GM23338 (cell line): ENCODE data around the gene TACC3. TPM values are rescaled to one million over a fixed set of nuclear protein-coding genes. Genes with fewer than 3 reads are reported as not detected.

Source experiments
- ATAC-seq: fragments of 200-7000 bp; cut with Tn5 transposase; 3 replicates; pipeline ENCODE4 v1.9.1; 2020
- DNase-seq: peaks from one replicate; pipeline ENCODE4 v3.0.0-alpha.2; 2015; ENCODE audit warnings: low spot score
- H2AFZ ChIP-seq: fragments of 200-600 bp; sonication (generic); 2 replicates; pipeline ENCODE4 v1.8.0; 2016; ENCODE audit warnings: antibody characterized with exemption, mild to moderate bottlenecking, moderate library complexity
- H3F3A ChIP-seq: fragments of 200-600 bp; sonication (generic); replicated peaks from 2 replicates; pipeline ENCODE4 v1.8.0; 2017; ENCODE audit warnings: antibody characterized with exemption, mixed run types, low read depth
- H3K27ac ChIP-seq: fragments of 200-600 bp; sonication (generic); 2 replicates; pipeline ENCODE4 v1.6.1; 2016; ENCODE audit warnings: low read depth
- H3K27me3 ChIP-seq: fragments of 200-600 bp; sonication (generic); 2 replicates; pipeline ENCODE4 v1.8.0; 2016; ENCODE audit warnings: mild to moderate bottlenecking, mixed run types, moderate library complexity; ENCODE audit not compliant: insufficient read depth
- H3K36me3 ChIP-seq: fragments of 200-600 bp; sonication (generic); 2 replicates; pipeline ENCODE4 v1.8.0; 2016; ENCODE audit warnings: mild to moderate bottlenecking; ENCODE audit not compliant: insufficient read depth
- H3K4me1 ChIP-seq: fragments of 200-600 bp; sonication (generic); 2 replicates; pipeline ENCODE4 v1.8.0; 2016; ENCODE audit warnings: mild to moderate bottlenecking, moderate library complexity; ENCODE audit not compliant: insufficient read depth
- H3K4me2 ChIP-seq: fragments of 200-600 bp; sonication (generic); 2 replicates; pipeline ENCODE4 v1.7.1; 2017; ENCODE audit warnings: mixed run types
- H3K4me3 ChIP-seq: fragments of 200-600 bp; sonication (generic); 2 replicates; pipeline ENCODE4 v1.6.1; 2016; ENCODE audit warnings: mixed run types
- H3K79me2 ChIP-seq: fragments of 200-600 bp; sonication (generic); replicated peaks from 2 replicates; pipeline ENCODE4 v1.8.0; 2017; ENCODE audit warnings: mild to moderate bottlenecking; ENCODE audit not compliant: insufficient read depth
- H3K9me2 ChIP-seq: fragments of 200-600 bp; sonication (generic); 2 replicates; pipeline ENCODE4 v1.8.0; 2017; ENCODE audit not compliant: insufficient read depth
- H4K20me1 ChIP-seq: fragments of 200-600 bp; sonication (generic); replicated peaks from 2 replicates; pipeline ENCODE4 v1.8.0; 2017; ENCODE audit warnings: mild to moderate bottlenecking; ENCODE audit not compliant: insufficient read depth
- H3K27ac Mint-ChIP-seq: 2 replicates; pipeline ENCODE4 v1.8.0; 2020; ENCODE audit warnings: inconsistent platforms, mild to moderate bottlenecking, moderate library complexity, mixed read lengths
- H3K27me3 Mint-ChIP-seq: 3 replicates; pipeline ENCODE4 v1.8.0; 2022; ENCODE audit warnings: low read depth, mild to moderate bottlenecking, moderate library complexity, mixed read lengths, inconsistent platforms; ENCODE audit not compliant: insufficient read depth, poor library complexity
- H3K36me3 Mint-ChIP-seq: 3 replicates; pipeline ENCODE4 v1.8.0; 2021; ENCODE audit warnings: low read depth, mild to moderate bottlenecking, inconsistent platforms, moderate library complexity, mixed read lengths
- H3K4me1 Mint-ChIP-seq: 3 replicates; pipeline ENCODE4 v1.8.0; 2020; ENCODE audit warnings: mild to moderate bottlenecking, inconsistent platforms, mixed read lengths
- H3K4me3 Mint-ChIP-seq: 3 replicates; pipeline ENCODE4 v1.8.0; 2021; ENCODE audit warnings: moderate library complexity, mild to moderate bottlenecking, inconsistent platforms, mixed read lengths
- H3K9me3 Mint-ChIP-seq: 3 replicates; pipeline ENCODE4 v1.8.0; 2020; ENCODE audit warnings: moderate library complexity, mild to moderate bottlenecking, inconsistent platforms, mixed read lengths
- CREB1 ChIP-seq: fragments of 250-450 bp; sonication (Bioruptor Pico); IDR thresholded peaks from 2 replicates; pipeline ENCODE4 v1.5.0; 2020; ENCODE audit warnings: low read depth, mild to moderate bottlenecking, moderate library complexity
- EZH2 ChIP-seq: fragments of 200-600 bp; sonication (generic); IDR thresholded peaks from one replicate; pipeline ENCODE4 v1.8.0; 2017; ENCODE audit warnings: antibody characterized with exemption, mild to moderate bottlenecking, low read depth; ENCODE audit not compliant: unreplicated experiment
- EZH2phosphoT487 ChIP-seq: fragments of 200-600 bp; sonication (generic); IDR thresholded peaks from one replicate; pipeline ENCODE4 v1.8.1; 2018; ENCODE audit warnings: antibody characterized with exemption; ENCODE audit not compliant: unreplicated experiment
- JUNB ChIP-seq: IDR thresholded peaks from one replicate; pipeline ENCODE4 v1.6.1; 2016; ENCODE audit warnings: antibody characterized with exemption; ENCODE audit not compliant: unreplicated experiment
- NANOG ChIP-seq: IDR thresholded peaks from 2 replicates; pipeline ENCODE4 v1.6.1; 2016; ENCODE audit warnings: antibody characterized with exemption, borderline replicate concordance
- REST ChIP-seq: IDR thresholded peaks from one replicate; pipeline ENCODE4 v1.6.1; 2018; ENCODE audit warnings: antibody characterized with exemption; ENCODE audit not compliant: unreplicated experiment
- ZNF114 ChIP-seq: fragments of 250-450 bp; sonication (Bioruptor Pico); IDR thresholded peaks from 2 replicates; pipeline ENCODE4 v1.5.0; 2020; ENCODE audit warnings: mild to moderate bottlenecking, moderate library complexity
- ZNF331 ChIP-seq: fragments of 250-450 bp; sonication (Bioruptor Pico); IDR thresholded peaks from 2 replicates; pipeline ENCODE4 v1.5.0; 2020; ENCODE audit warnings: low read depth, mild to moderate bottlenecking, moderate library complexity
- polyA plus RNA-seq: library from polyadenylated mRNA; unstranded; fragments of >200 nt; fragmentation: Nextera tagmentation; extraction: Ambion mirVana; gene quantifications from 2 replicates; pipeline ENCODE4 v1.2.1, GENCODE V29; 2016
- total RNA-seq: library from RNA; depleted of rRNA; stranded (reverse); fragments of >200 nt; shearing (Covaris generic); gene quantifications from 2 replicates; pipeline ENCODE4 v1.2.3, GENCODE V29; 2014
- TF ChIP-seq, protein P1 (sequence below): fragments of 250-450 bp; sonication (Bioruptor Pico); IDR thresholded peaks from 2 replicates; pipeline ENCODE4 v1.5.0; 2020; ENCODE audit warnings: mild to moderate bottlenecking, moderate library complexity
- TF ChIP-seq, protein P2 (sequence below), 2 experiments: fragments of 200-600 bp in 1 of 2; sonication (generic) in 1 of 2; conservative IDR thresholded peaks; 2 replicates each; pipeline versions ENCODE4 v1.5.1 to v1.6.1; 2016 to 2017; ENCODE audit warnings: antibody characterized with exemption in 2 of 2, low read depth in 2 of 2, mild to moderate bottlenecking in 2 of 2, moderate library complexity in 1 of 2

TACC3 gene
- total and polyA plus RNA-seq, 2 experiments from 2014 or later, result 120 TPM

GRCh38 chr4:1708581-1708980 is 12.7 kb upstream of the TACC3 start:
- Histone ChIP-seq H4K20me1 (peaks cover 29% of the 10 kb centered on the region), H3K79me2 (peaks cover 79% of the 10 kb centered on the region), H3F3A (peaks cover 8% of the 10 kb centered on the region; the same call in 1 of the 2 replicates), H2AFZ (no peak overlapping the region), H3K27me3 (no peaks in the 10 kb centered on the region), H3K4me1 (peaks cover 5% of the 10 kb centered on the region; the same call in 1 of the 2 replicates), H3K36me3 (0 out of 2 replicates have a peak, but pooled peaks cover 4% of the 10 kb centered on the region), H3K4me3 (no peak overlapping the region), H3K27ac (no peak overlapping the region), H3K9me2 (no peaks in the 10 kb centered on the region), H3K4me2 (no peak overlapping the region)
- Mint-ChIP-seq H3K9me3 (no peaks in the 10 kb centered on the region), H3K4me1 (peaks cover 12% of the 10 kb centered on the region), H3K36me3 (peaks cover 51% of the 10 kb centered on the region), H3K27me3 (peaks cover 16% of the 10 kb centered on the region), H3K27ac (no peak overlapping the region), H3K4me3 (no peak overlapping the region)
- ATAC-seq (no peak), DNase-seq (no peak)
- TF ChIP-seq REST (no peak), ZNF114 (CRISPR knock-in tag) (no peak), ZNF331 (CRISPR knock-in tag) (no peak), EZH2phosphoT487 (no peak), EZH2 (no peak), CREB1 (CRISPR knock-in tag) (no peak), NANOG (no peak), JUNB (no peak)
- TF ChIP-seq, protein P1, sequence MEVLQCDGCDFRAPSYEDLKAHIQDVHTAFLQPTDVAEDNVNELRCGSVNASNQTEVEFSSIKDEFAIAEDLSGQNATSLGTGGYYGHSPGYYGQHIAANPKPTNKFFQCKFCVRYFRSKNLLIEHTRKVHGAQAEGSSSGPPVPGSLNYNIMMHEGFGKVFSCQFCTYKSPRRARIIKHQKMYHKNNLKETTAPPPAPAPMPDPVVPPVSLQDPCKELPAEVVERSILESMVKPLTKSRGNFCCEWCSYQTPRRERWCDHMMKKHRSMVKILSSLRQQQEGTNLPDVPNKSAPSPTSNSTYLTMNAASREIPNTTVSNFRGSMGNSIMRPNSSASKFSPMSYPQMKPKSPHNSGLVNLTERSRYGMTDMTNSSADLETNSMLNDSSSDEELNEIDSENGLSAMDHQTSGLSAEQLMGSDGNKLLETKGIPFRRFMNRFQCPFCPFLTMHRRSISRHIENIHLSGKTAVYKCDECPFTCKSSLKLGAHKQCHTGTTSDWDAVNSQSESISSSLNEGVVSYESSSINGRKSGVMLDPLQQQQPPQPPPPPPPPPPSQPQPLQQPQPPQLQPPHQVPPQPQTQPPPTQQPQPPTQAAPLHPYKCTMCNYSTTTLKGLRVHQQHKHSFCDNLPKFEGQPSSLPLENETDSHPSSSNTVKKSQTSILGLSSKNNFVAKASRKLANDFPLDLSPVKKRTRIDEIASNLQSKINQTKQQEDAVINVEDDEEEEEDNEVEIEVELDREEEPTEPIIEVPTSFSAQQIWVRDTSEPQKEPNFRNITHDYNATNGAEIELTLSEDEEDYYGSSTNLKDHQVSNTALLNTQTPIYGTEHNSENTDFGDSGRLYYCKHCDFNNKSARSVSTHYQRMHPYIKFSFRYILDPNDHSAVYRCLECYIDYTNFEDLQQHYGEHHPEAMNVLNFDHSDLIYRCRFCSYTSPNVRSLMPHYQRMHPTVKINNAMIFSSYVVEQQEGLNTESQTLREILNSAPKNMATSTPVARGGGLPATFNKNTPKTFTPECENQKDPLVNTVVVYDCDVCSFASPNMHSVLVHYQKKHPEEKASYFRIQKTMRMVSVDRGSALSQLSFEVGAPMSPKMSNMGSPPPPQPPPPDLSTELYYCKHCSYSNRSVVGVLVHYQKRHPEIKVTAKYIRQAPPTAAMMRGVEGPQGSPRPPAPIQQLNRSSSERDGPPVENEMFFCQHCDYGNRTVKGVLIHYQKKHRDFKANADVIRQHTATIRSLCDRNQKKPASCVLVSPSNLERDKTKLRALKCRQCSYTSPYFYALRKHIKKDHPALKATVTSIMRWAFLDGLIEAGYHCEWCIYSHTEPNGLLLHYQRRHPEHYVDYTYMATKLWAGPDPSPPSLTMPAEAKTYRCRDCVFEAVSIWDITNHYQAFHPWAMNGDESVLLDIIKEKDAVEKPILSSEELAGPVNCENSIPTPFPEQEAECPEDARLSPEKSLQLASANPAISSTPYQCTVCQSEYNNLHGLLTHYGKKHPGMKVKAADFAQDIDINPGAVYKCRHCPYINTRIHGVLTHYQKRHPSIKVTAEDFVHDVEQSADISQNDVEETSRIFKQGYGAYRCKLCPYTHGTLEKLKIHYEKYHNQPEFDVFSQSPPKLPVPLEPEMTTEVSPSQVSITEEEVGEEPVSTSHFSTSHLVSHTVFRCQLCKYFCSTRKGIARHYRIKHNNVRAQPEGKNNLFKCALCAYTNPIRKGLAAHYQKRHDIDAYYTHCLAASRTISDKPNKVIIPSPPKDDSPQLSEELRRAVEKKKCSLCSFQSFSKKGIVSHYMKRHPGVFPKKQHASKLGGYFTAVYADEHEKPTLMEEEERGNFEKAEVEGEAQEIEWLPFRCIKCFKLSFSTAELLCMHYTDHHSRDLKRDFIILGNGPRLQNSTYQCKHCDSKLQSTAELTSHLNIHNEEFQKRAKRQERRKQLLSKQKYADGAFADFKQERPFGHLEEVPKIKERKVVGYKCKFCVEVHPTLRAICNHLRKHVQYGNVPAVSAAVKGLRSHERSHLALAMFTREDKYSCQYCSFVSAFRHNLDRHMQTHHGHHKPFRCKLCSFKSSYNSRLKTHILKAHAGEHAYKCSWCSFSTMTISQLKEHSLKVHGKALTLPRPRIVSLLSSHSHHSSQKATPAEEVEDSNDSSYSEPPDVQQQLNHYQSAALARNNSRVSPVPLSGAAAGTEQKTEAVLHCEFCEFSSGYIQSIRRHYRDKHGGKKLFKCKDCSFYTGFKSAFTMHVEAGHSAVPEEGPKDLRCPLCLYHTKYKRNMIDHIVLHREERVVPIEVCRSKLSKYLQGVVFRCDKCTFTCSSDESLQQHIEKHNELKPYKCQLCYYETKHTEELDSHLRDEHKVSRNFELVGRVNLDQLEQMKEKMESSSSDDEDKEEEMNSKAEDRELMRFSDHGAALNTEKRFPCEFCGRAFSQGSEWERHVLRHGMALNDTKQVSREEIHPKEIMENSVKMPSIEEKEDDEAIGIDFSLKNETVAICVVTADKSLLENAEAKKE (CRISPR knock-in tag), result no peak
- TF ChIP-seq, protein P2, sequence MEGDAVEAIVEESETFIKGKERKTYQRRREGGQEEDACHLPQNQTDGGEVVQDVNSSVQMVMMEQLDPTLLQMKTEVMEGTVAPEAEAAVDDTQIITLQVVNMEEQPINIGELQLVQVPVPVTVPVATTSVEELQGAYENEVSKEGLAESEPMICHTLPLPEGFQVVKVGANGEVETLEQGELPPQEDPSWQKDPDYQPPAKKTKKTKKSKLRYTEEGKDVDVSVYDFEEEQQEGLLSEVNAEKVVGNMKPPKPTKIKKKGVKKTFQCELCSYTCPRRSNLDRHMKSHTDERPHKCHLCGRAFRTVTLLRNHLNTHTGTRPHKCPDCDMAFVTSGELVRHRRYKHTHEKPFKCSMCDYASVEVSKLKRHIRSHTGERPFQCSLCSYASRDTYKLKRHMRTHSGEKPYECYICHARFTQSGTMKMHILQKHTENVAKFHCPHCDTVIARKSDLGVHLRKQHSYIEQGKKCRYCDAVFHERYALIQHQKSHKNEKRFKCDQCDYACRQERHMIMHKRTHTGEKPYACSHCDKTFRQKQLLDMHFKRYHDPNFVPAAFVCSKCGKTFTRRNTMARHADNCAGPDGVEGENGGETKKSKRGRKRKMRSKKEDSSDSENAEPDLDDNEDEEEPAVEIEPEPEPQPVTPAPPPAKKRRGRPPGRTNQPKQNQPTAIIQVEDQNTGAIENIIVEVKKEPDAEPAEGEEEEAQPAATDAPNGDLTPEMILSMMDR (conservative IDR thresholded peaks at IDR 0.05; ENCODE audit: low read depth in 2 of 2), result no peak
